ENCODE results near the gene ARHGAP24. TPM values are rescaled to one million over a fixed set of nuclear protein-coding genes. Genes with fewer than 3 reads are reported as not detected.

Gene ARHGAP24
- total and polyA plus RNA-seq, 2 experiments from 2014 or later: 0.21 to 0.36 TPM

- ATAC-seq: peak; percentile 65
- Histone ChIP-seq H2AFZ (no peak overlapping the region), H3K4me3 (no peak overlapping the region), H3K4me1 (ENCODE audit: insufficient read depth) (peaks cover 4% of the 10 kb centered on the region; the same call in 1 of the 2 replicates), H3K27ac (ENCODE audit: low read depth) (no peak overlapping the region), H3K36me3 (ENCODE audit: insufficient read depth) (no peaks in the 10 kb centered on the region), H3K79me2 (replicated peaks; ENCODE audit: insufficient read depth) (no peaks in the 10 kb centered on the region), H3K4me2 (no peak overlapping the region), H3F3A (replicated peaks; ENCODE audit: low read depth) (no peaks in the 10 kb centered on the region), H4K20me1 (replicated peaks; ENCODE audit: insufficient read depth) (no peaks in the 10 kb centered on the region), H3K27me3 (ENCODE audit: insufficient read depth) (no peaks in the 10 kb centered on the region), H3K9me2 (ENCODE audit: insufficient read depth) (0 out of 2 replicates have a peak, but pooled peaks cover 4% of the 10 kb centered on the region)
- Mint-ChIP-seq H3K36me3 (ENCODE audit: low read depth) (no peaks in the 10 kb centered on the region), H3K4me3 (no peak overlapping the region), H3K27ac (no peak overlapping the region), H3K9me3 (no peaks in the 10 kb centered on the region), H3K4me1 (peaks cover 12% of the 10 kb centered on the region), H3K27me3 (ENCODE audit: insufficient read depth, low read depth, poor library complexity) (no peaks in the 10 kb centered on the region)
- peak; percentile 65 for DNase-seq (ENCODE audit: low spot score)
- TF ChIP-seq NANOG (IDR thresholded peaks at IDR 0.05; ENCODE audit: borderline replicate concordance) (no peak), CTCF (conservative IDR thresholded peaks at IDR 0.05; ENCODE audit: low read depth in 2 of 2) (peak; percentile 66 to 68)
Observed at GRCh38 chr4:85756938-85757337, 282.0 kb downstream of the ARHGAP24 start.

- H3K4me3 ChIP-seq: no peak overlapping the region
- H3K9me2 ChIP-seq (ENCODE audit: insufficient read depth): 0 out of 2 replicates have a peak, but pooled peaks cover 4% of the 10 kb centered on the region
- no peaks in the 10 kb centered on the region for H3K79me2 ChIP-seq (replicated peaks; ENCODE audit: insufficient read depth)
- Mint-ChIP-seq H3K27me3 (ENCODE audit: insufficient read depth, low read depth, poor library complexity) (no peaks in the 10 kb centered on the region), H3K9me3 (no peaks in the 10 kb centered on the region), H3K27ac (no peak overlapping the region; the same call in 1 of the 2 replicates), H3K4me1 (peaks cover 14% of the 10 kb centered on the region), H3K36me3 (ENCODE audit: low read depth) (no peaks in the 10 kb centered on the region), H3K4me3 (no peak overlapping the region)
- no peak for TF ChIP-seq EZH2 (IDR thresholded peaks at IDR 0.05; ENCODE audit: low read depth, unreplicated experiment)
- no peak for TF ChIP-seq CREB1 (CRISPR knock-in tag; IDR thresholded peaks at IDR 0.05; ENCODE audit: low read depth)
- TF ChIP-seq POLR2AphosphoS5 (IDR thresholded peaks at IDR 0.05; ENCODE audit: low read depth): no peak
- H3K4me2 ChIP-seq: no peak overlapping the region
- H3K27ac ChIP-seq (ENCODE audit: low read depth): no peak overlapping the region
- H3K36me3 ChIP-seq (ENCODE audit: insufficient read depth): no peaks in the 10 kb centered on the region
- DNase-seq (ENCODE audit: low spot score): no peak
- H3K27me3 ChIP-seq (ENCODE audit: insufficient read depth): no peaks in the 10 kb centered on the region
- no peaks in the 10 kb centered on the region for H3K4me1 ChIP-seq (ENCODE audit: insufficient read depth)
- H2AFZ ChIP-seq: no peak overlapping the region
- H3F3A ChIP-seq (replicated peaks; ENCODE audit: low read depth): no peaks in the 10 kb centered on the region
- no peak for ATAC-seq
- H4K20me1 ChIP-seq (replicated peaks; ENCODE audit: insufficient read depth): no peaks in the 10 kb centered on the region
Observed at GRCh38 chr4:85759388-85759787, 284.4 kb downstream of the ARHGAP24 start.

- no peaks in the 10 kb centered on the region for H3K36me3 ChIP-seq (ENCODE audit: insufficient read depth)
- H3F3A ChIP-seq (replicated peaks; ENCODE audit: low read depth): no peaks in the 10 kb centered on the region
- no peaks in the 10 kb centered on the region for H3K27me3 ChIP-seq (ENCODE audit: insufficient read depth)
- Mint-ChIP-seq H3K27me3 (ENCODE audit: insufficient read depth, low read depth, poor library complexity) (no peaks in the 10 kb centered on the region), H3K27ac (no peak overlapping the region), H3K9me3 (no peaks in the 10 kb centered on the region), H3K4me3 (no peak overlapping the region), H3K36me3 (ENCODE audit: low read depth) (no peaks in the 10 kb centered on the region), H3K4me1 (peaks cover 23% of the 10 kb centered on the region)
- no peaks in the 10 kb centered on the region for H4K20me1 ChIP-seq (replicated peaks; ENCODE audit: insufficient read depth)
- DNase-seq (ENCODE audit: low spot score) (no peak), ATAC-seq (no peak)
- no peak overlapping the region for H3K27ac ChIP-seq (ENCODE audit: low read depth)
- peaks cover 6% of the 10 kb centered on the region; the same call in 1 of the 2 replicates for H3K4me1 ChIP-seq (ENCODE audit: insufficient read depth)
- 0 out of 2 replicates have a peak, but pooled peaks cover 4% of the 10 kb centered on the region for H3K9me2 ChIP-seq (ENCODE audit: insufficient read depth)
- H3K4me3 ChIP-seq: no peak overlapping the region
- no peak overlapping the region for H3K4me2 ChIP-seq
- no peaks in the 10 kb centered on the region for H3K79me2 ChIP-seq (replicated peaks; ENCODE audit: insufficient read depth)
- H2AFZ ChIP-seq: no peak overlapping the region
- TF ChIP-seq EZH2 (IDR thresholded peaks at IDR 0.05; ENCODE audit: low read depth, unreplicated experiment): no peak
- TF ChIP-seq POLR2AphosphoS5 (IDR thresholded peaks at IDR 0.05; ENCODE audit: low read depth): no peak
- TF ChIP-seq CTCF (conservative IDR thresholded peaks at IDR 0.05; ENCODE audit: low read depth in 2 of 2): no peak
- no peak for TF ChIP-seq NANOG (IDR thresholded peaks at IDR 0.05; ENCODE audit: borderline replicate concordance)
- TF ChIP-seq JUNB (IDR thresholded peaks at IDR 0.05; ENCODE audit: unreplicated experiment): no peak
- no peak for TF ChIP-seq ETS1 (IDR thresholded peaks at IDR 0.05)
- TF ChIP-seq ZNF331 (CRISPR knock-in tag; IDR thresholded peaks at IDR 0.05; ENCODE audit: low read depth): no peak
- no peak for TF ChIP-seq EZH2phosphoT487 (IDR thresholded peaks at IDR 0.05; ENCODE audit: unreplicated experiment)
- TF ChIP-seq CREB1 (CRISPR knock-in tag; IDR thresholded peaks at IDR 0.05; ENCODE audit: low read depth): no peak
- no peak for TF ChIP-seq REST (IDR thresholded peaks at IDR 0.05; ENCODE audit: unreplicated experiment)
Observed at GRCh38 chr4:85760511-85760910, 285.6 kb downstream of the ARHGAP24 start.
